ENCODE measurements around the gene SESN1.

- no peak for TF ChIP-seq CTCF (IDR thresholded peaks at IDR 0.05)
- no peak for TF ChIP-seq POLR2A (IDR thresholded peaks at IDR 0.05)
These were observed 45.8 kb downstream of the SESN1 start for GRCh38 chr6:109048670-109049415.
